ENCODE data around the gene ELAVL1. TPM values are rescaled to one million over a fixed set of nuclear protein-coding genes. Genes with fewer than 3 reads are reported as not detected.
A peak's percentile ranks its signal among the peaks of the same experiment; 100 is the strongest.

ELAVL1 gene
- total and polyA plus RNA-seq, 2 of the 13 experiments (the other 11 are each of a cell fraction or from before 2014, with no cell fraction given), result 27.9 to 38.4 TPM

DNA sequence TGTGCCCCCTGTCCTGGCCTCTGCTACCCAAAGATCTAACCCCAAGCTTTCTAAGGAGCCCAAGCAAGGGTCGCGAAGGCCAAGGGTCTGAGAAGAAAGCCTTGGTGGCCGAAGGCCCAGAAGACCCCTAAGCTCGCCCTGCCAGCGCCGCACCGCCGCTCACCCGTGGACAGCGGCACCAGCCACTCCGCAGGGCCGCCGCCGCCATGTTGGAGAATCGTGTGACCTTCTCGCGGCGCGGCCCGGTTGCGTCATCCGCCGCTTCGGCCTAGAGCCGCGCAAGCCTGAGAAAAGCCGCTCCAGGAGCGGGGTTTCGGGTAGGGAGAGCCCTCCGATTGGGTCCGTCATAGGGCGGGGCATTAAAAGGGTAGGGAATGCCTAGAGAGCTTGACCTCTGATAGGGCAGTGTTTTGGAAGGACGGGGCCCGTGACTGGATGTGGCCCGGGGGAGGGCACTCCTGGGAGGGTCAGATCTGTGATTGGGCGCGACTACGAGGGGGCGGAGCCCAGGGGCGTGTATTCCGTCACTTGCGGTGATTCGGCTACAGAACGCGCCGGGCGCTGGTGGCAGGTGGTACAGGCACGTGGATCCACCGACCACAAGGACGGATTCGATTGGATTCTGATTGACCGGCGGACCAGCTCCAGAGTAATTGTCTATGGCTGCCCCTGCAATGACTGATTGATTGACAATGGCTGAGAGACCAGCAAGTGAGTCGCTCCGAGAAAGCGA lies 61.8 kb downstream of the ELAVL1 start, which contains the start of gene TIMM44 (continued):
- TF ChIP-seq, protein P1, sequence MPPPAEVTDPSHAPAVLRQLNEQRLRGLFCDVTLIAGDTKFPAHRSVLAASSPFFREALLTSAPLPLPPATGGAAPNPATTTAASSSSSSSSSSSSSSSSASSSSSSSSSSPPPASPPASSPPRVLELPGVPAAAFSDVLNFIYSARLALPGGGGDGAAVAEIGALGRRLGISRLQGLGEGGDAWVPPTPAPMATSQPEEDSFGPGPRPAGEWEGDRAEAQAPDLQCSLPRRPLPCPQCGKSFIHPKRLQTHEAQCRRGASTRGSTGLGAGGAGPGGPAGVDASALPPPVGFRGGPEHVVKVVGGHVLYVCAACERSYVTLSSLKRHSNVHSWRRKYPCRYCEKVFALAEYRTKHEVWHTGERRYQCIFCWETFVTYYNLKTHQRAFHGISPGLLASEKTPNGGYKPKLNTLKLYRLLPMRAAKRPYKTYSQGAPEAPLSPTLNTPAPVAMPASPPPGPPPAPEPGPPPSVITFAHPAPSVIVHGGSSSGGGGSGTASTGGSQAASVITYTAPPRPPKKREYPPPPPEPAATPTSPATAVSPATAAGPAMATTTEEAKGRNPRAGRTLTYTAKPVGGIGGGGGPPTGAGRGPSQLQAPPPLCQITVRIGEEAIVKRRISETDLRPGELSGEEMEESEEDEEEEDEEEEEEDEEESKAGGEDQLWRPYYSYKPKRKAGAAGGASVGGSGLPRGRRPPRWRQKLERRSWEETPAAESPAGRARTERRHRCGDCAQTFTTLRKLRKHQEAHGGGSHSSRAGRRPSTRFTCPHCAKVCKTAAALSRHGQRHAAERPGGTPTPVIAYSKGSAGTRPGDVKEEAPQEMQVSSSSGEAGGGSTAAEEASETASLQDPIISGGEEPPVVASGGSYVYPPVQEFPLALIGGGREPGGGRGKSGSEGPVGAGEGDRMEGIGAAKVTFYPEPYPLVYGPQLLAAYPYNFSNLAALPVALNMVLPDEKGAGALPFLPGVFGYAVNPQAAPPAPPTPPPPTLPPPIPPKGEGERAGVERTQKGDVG (CRISPR knock-in tag; IDR thresholded peaks at IDR 0.05; ENCODE audit: borderline replicate concordance), result peak; percentile 69; the same call in 1 of the 2 replicates
- TF ChIP-seq, protein P2, sequence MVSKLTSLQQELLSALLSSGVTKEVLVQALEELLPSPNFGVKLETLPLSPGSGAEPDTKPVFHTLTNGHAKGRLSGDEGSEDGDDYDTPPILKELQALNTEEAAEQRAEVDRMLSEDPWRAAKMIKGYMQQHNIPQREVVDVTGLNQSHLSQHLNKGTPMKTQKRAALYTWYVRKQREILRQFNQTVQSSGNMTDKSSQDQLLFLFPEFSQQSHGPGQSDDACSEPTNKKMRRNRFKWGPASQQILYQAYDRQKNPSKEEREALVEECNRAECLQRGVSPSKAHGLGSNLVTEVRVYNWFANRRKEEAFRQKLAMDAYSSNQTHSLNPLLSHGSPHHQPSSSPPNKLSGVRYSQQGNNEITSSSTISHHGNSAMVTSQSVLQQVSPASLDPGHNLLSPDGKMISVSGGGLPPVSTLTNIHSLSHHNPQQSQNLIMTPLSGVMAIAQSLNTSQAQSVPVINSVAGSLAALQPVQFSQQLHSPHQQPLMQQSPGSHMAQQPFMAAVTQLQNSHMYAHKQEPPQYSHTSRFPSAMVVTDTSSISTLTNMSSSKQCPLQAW (CRISPR knock-in tag; IDR thresholded peaks at IDR 0.05), result peak; percentile 93
- TF ChIP-seq, protein P3, sequence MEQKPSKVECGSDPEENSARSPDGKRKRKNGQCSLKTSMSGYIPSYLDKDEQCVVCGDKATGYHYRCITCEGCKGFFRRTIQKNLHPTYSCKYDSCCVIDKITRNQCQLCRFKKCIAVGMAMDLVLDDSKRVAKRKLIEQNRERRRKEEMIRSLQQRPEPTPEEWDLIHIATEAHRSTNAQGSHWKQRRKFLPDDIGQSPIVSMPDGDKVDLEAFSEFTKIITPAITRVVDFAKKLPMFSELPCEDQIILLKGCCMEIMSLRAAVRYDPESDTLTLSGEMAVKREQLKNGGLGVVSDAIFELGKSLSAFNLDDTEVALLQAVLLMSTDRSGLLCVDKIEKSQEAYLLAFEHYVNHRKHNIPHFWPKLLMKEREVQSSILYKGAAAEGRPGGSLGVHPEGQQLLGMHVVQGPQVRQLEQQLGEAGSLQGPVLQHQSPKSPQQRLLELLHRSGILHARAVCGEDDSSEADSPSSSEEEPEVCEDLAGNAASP (CRISPR knock-in tag; IDR thresholded peaks at IDR 0.05; ENCODE audit: borderline replicate concordance), result no peak
- TF ChIP-seq, protein P4, sequence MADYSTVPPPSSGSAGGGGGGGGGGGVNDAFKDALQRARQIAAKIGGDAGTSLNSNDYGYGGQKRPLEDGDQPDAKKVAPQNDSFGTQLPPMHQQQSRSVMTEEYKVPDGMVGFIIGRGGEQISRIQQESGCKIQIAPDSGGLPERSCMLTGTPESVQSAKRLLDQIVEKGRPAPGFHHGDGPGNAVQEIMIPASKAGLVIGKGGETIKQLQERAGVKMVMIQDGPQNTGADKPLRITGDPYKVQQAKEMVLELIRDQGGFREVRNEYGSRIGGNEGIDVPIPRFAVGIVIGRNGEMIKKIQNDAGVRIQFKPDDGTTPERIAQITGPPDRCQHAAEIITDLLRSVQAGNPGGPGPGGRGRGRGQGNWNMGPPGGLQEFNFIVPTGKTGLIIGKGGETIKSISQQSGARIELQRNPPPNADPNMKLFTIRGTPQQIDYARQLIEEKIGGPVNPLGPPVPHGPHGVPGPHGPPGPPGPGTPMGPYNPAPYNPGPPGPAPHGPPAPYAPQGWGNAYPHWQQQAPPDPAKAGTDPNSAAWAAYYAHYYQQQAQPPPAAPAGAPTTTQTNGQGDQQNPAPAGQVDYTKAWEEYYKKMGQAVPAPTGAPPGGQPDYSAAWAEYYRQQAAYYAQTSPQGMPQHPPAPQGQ (CRISPR knock-in tag; IDR thresholded peaks at IDR 0.05; ENCODE audit: borderline replicate concordance), result no peak
- TF ChIP-seq ZNF430 (CRISPR knock-in tag; IDR thresholded peaks at IDR 0.05), result peak; percentile 75; the same call in 1 of the 2 replicates
- TF ChIP-seq, protein P5, sequence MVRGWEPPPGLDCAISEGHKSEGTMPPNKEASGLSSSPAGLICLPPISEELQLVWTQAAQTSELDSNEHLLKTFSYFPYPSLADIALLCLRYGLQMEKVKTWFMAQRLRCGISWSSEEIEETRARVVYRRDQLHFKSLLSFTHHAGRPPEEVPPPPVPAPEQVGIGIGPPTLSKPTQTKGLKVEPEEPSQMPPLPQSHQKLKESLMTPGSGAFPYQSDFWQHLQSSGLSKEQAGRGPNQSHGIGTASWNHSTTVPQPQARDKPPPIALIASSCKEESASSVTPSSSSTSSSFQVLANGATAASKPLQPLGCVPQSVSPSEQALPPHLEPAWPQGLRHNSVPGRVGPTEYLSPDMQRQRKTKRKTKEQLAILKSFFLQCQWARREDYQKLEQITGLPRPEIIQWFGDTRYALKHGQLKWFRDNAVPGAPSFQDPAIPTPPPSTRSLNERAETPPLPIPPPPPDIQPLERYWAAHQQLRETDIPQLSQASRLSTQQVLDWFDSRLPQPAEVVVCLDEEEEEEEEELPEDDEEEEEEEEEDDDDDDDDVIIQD (CRISPR knock-in tag; IDR thresholded peaks at IDR 0.05; ENCODE audit: low read depth), result no peak; the same call in 1 of the 2 replicates
- TF ChIP-seq ZMYM4 (CRISPR knock-in tag; IDR thresholded peaks at IDR 0.05), result peak; percentile 83
- peak; percentile 67; the same call in 1 of the 2 replicates for TF ChIP-seq GFI1 (CRISPR knock-in tag; IDR thresholded peaks at IDR 0.05; ENCODE audit: borderline replicate concordance)
- no peak for TF ChIP-seq ZSCAN30 (CRISPR knock-in tag; IDR thresholded peaks at IDR 0.05)
- peak; percentile 34 for TF ChIP-seq MED8 (CRISPR knock-in tag; IDR thresholded peaks at IDR 0.05; ENCODE audit: insufficient replicate concordance)
- no peak for TF ChIP-seq ZFP1 (CRISPR knock-in tag; IDR thresholded peaks at IDR 0.05)
- no peak for TF ChIP-seq ZMYM3 (CRISPR knock-in tag; IDR thresholded peaks at IDR 0.05)
- TF ChIP-seq JUNB (CRISPR knock-in tag; IDR thresholded peaks at IDR 0.05; ENCODE audit: borderline replicate concordance), result no peak
- TF ChIP-seq ZNF451 (CRISPR knock-in tag; IDR thresholded peaks at IDR 0.05), result 0 out of 2 replicates have a peak, but pooled peaks have one; percentile 32
- TF ChIP-seq PHB2 (IDR thresholded peaks at IDR 0.05; ENCODE audit: partially characterized antibody), result no peak
- TF ChIP-seq, protein P6, sequence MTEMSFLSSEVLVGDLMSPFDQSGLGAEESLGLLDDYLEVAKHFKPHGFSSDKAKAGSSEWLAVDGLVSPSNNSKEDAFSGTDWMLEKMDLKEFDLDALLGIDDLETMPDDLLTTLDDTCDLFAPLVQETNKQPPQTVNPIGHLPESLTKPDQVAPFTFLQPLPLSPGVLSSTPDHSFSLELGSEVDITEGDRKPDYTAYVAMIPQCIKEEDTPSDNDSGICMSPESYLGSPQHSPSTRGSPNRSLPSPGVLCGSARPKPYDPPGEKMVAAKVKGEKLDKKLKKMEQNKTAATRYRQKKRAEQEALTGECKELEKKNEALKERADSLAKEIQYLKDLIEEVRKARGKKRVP (CRISPR knock-in tag; IDR thresholded peaks at IDR 0.05), result peak; percentile 76 to 99; a peak in 3 of 4 replicates
